Endothelial cell of umbilical vein (primary cell): Measurements from ENCODE around the gene ATP2C2. TPM values are rescaled to one million over a fixed set of nuclear protein-coding genes. Genes with fewer than 3 reads are reported as not detected.

ENCODE experiments used
- BruUV-seq: library from RNA; stranded (reverse); fragments of 400-500 nt; replicated peaks from 2 replicates; lab custom pipeline; 2021; lab: Mats Ljungman, UMichigan
- CTCF ChIA-PET: fragments of 300-600, 350-600 bp; sonication (Branson Sonifier 250); formaldehyde crosslinking; loops from one replicate; lab custom pipeline; 2021; ENCODE audit warnings: antibody characterized with exemption, inconsistent platforms; lab: Charles Lee
- POLR2A ChIA-PET: fragments of 300-600, 350-600 bp; sonication (Branson Sonifier 250); formaldehyde crosslinking; loops from one replicate; lab custom pipeline; 2021; ENCODE audit warnings: antibody characterized with exemption, inconsistent platforms; lab: Charles Lee
- DNase-seq: peaks from one replicate; pipeline ENCODE4 v3.0.0-alpha.2; 2011; ENCODE audit warnings: low read depth, low spot score
- FAIRE-seq: peaks from 2 replicates; lab custom pipeline; 2011; peaks lifted over from hg19 to GRCh38; lab: Jason Lieb, UNC
- H2AFZ ChIP-seq: 2 replicates; pipeline ENCODE4 v1.6.0; 2012; ENCODE audit warnings: low read depth, low read length, control low read depth, inconsistent platforms
- H3K27ac ChIP-seq: 2 replicates; pipeline ENCODE4 v1.5.1; 2011; ENCODE audit warnings: low read depth, mild to moderate bottlenecking, control low read depth, low read length, moderate library complexity; ENCODE audit not compliant: insufficient read depth
- H3K27me3 ChIP-seq, 2 experiments: 2 replicates each; pipeline versions ENCODE4 v1.6.0 to v1.6.1; 2011; ENCODE audit warnings: low read length in 2 of 2, mixed read lengths in 1 of 2; ENCODE audit not compliant: control insufficient read depth in 2 of 2, insufficient read depth in 2 of 2
- H3K36me3 ChIP-seq, 2 experiments: 2 replicates in 1 of 2; 3 replicates in 1 of 2; pipeline ENCODE4 v1.5.1; 2011; ENCODE audit warnings: low read length in 2 of 2, mild to moderate bottlenecking in 1 of 2, moderate library complexity in 1 of 2; ENCODE audit not compliant: control insufficient read depth in 2 of 2, insufficient read depth in 2 of 2; ENCODE audit errors: extremely low read depth in 1 of 2
- H3K4me1 ChIP-seq: 3 replicates; pipeline ENCODE4 v1.5.1; 2011; ENCODE audit warnings: mild to moderate bottlenecking, low read length; ENCODE audit not compliant: control insufficient read depth, insufficient read depth; ENCODE audit errors: extremely low read depth
- H3K4me2 ChIP-seq: 2 replicates; pipeline ENCODE4 v1.6.1; 2011; ENCODE audit warnings: low read length, control low read depth, mixed read lengths; ENCODE audit not compliant: insufficient read depth
- H3K4me3 ChIP-seq, 3 experiments: fragments of 200-600 bp in 1 of 3; sonication (generic), shearing (Covaris generic) in 1 of 3; replicated peaks in 1 of 3; 2 replicates each; pipeline ENCODE4 v1.5.1; 2011 to 2016; ENCODE audit warnings: control low read depth in 3 of 3, low read length in 3 of 3, mild to moderate bottlenecking in 2 of 3, inconsistent platforms in 1 of 3, low read depth in 1 of 3, moderate library complexity in 1 of 3; ENCODE audit not compliant: insufficient read depth in 1 of 3
- H3K79me2 ChIP-seq: 2 replicates; pipeline ENCODE4 v1.6.0; 2012; ENCODE audit warnings: low read length, inconsistent platforms; ENCODE audit not compliant: control insufficient read depth, insufficient read depth
- H3K9ac ChIP-seq: replicated peaks from 2 replicates; pipeline ENCODE3; 2011; ENCODE audit warnings: low read length, control low read depth; ENCODE audit not compliant: insufficient read depth; ENCODE audit errors: extremely low read depth
- H3K9me1 ChIP-seq: replicated peaks from 3 replicates; pipeline ENCODE4 v1.6.0; 2011; ENCODE audit warnings: mild to moderate bottlenecking, low read length; ENCODE audit not compliant: control insufficient read depth, insufficient read depth; ENCODE audit errors: extremely low read depth
- H3K9me3 ChIP-seq: replicated peaks from 2 replicates; pipeline ENCODE4 v1.5.1; 2012; ENCODE audit warnings: low read length, inconsistent platforms; ENCODE audit not compliant: control insufficient read depth, insufficient read depth
- H4K20me1 ChIP-seq: replicated peaks from 2 replicates; pipeline ENCODE3; 2011; ENCODE audit warnings: mild to moderate bottlenecking, low read length; ENCODE audit not compliant: control insufficient read depth, insufficient read depth; ENCODE audit errors: extremely low read depth
- EZH2 ChIP-seq: IDR thresholded peaks from 2 replicates; pipeline ENCODE4 v1.6.1; 2012; ENCODE audit warnings: borderline replicate concordance, low read depth, mild to moderate bottlenecking, moderate library complexity, low read length, inconsistent platforms; ENCODE audit not compliant: severe bottlenecking
- FOS ChIP-seq: IDR thresholded peaks from 2 replicates; pipeline ENCODE4 v1.6.1; 2011; ENCODE audit warnings: mild to moderate bottlenecking, low read length, moderate library complexity, borderline replicate concordance; ENCODE audit not compliant: insufficient read depth
- GATA2 ChIP-seq: IDR thresholded peaks from 2 replicates; pipeline ENCODE4 v1.7.0; 2011; ENCODE audit warnings: low read depth, mild to moderate bottlenecking, moderate library complexity, mixed read lengths, low read length; ENCODE audit not compliant: insufficient read length, insufficient read depth
- JUN ChIP-seq: IDR thresholded peaks from 2 replicates; pipeline ENCODE4 v1.6.1; 2011; ENCODE audit warnings: borderline replicate concordance, low read depth; ENCODE audit not compliant: insufficient read length, insufficient read depth
- MYC ChIP-seq: IDR thresholded peaks from one replicate; pipeline ENCODE4 v1.6.1; 2011; ENCODE audit warnings: mild to moderate bottlenecking, low read depth, low read length
- POLR2A ChIP-seq: IDR thresholded peaks from 2 replicates; pipeline ENCODE4 v1.6.1; 2012; ENCODE audit warnings: low read depth, mild to moderate bottlenecking, control low read depth, low read length
- POLR2AphosphoS5 ChIP-seq: IDR thresholded peaks from 2 replicates; pipeline ENCODE4 v1.6.1; 2012; ENCODE audit warnings: low read depth, mild to moderate bottlenecking, control low read depth, low read length, moderate library complexity; ENCODE audit not compliant: insufficient read depth
- dilution Hi-C: fragments of 300-500 bp; cut with MboI; formaldehyde crosslinking; loops from one replicate; pipeline ENCODE4 v1.15.0; 2019; ENCODE audit warnings: low sequenced_read_pairs; ENCODE audit not compliant: extremely low pct_ligation_motif_present
- intact Hi-C: fragments of 100-400 bp; cut with micrococcal nuclease; formaldehyde crosslinking; loops from one replicate; pipeline ENCODE4 v1.10.0; 2022
- polyA plus RNA-seq, 4 experiments: library from polyadenylated mRNA; depleted of rRNA in 3 of 4; stranded (reverse) in 3 of 4; unstranded in 1 of 4; fragments of >200 nt; gene quantifications; 2 replicates each; pipeline versions ENCODE4 v1.2.1 to v1.2.3, GENCODE V29; 2011 to 2012; ENCODE audit warnings: missing spikeins in 1 of 4
- total RNA-seq: library from RNA; stranded (reverse); gene quantifications from 2 replicates; pipeline ENCODE4 v1.2.3, GENCODE V29; 2021
- TF ChIP-seq, protein P1 (sequence below), 2 donors: IDR thresholded peaks; 1 replicate in 1 of 2; 2 replicates in 1 of 2; pipeline ENCODE4 v1.5.1; 2011; ENCODE audit warnings: low read length in 2 of 2, mild to moderate bottlenecking in 2 of 2, moderate library complexity in 2 of 2, control low read depth in 1 of 2, inconsistent platforms in 1 of 2, low read depth in 1 of 2; ENCODE audit not compliant: insufficient read depth in 1 of 2; ENCODE audit errors: extremely low read depth in 1 of 2
- TF ChIP-seq, protein P2 (sequence below): IDR thresholded peaks from 2 replicates; pipeline ENCODE4 v1.6.1; 2011; ENCODE audit not compliant: insufficient read depth, insufficient read length

ATP2C2 gene
- total and polyA plus RNA-seq, 2 donors (not counting 3 experiments of a cell fraction or from before 2014, with no cell fraction given): not detected

- TF ChIP-seq, protein P1, sequence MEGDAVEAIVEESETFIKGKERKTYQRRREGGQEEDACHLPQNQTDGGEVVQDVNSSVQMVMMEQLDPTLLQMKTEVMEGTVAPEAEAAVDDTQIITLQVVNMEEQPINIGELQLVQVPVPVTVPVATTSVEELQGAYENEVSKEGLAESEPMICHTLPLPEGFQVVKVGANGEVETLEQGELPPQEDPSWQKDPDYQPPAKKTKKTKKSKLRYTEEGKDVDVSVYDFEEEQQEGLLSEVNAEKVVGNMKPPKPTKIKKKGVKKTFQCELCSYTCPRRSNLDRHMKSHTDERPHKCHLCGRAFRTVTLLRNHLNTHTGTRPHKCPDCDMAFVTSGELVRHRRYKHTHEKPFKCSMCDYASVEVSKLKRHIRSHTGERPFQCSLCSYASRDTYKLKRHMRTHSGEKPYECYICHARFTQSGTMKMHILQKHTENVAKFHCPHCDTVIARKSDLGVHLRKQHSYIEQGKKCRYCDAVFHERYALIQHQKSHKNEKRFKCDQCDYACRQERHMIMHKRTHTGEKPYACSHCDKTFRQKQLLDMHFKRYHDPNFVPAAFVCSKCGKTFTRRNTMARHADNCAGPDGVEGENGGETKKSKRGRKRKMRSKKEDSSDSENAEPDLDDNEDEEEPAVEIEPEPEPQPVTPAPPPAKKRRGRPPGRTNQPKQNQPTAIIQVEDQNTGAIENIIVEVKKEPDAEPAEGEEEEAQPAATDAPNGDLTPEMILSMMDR (IDR thresholded peaks at IDR 0.05; ENCODE audit: extremely low read depth in 1 of 2, insufficient read depth in 1 of 2, low read depth in 1 of 2, low read length in 2 of 2): no peak
- TF ChIP-seq MYC (no peak), GATA2 (no peak), POLR2A (no peak), FOS (no peak), JUN (no peak), POLR2AphosphoS5 (no peak), EZH2 (no peak)
- TF ChIP-seq, protein P2, sequence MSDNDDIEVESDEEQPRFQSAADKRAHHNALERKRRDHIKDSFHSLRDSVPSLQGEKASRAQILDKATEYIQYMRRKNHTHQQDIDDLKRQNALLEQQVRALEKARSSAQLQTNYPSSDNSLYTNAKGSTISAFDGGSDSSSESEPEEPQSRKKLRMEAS: no peak
- BruUV-seq: no TSS peak
- Histone ChIP-seq H4K20me1 (no peaks in the 10 kb centered on the region), H3K27ac (no peak overlapping the region), H3K79me2 (no peaks in the 10 kb centered on the region), H3K4me2 (no peak overlapping the region), H3K4me1 (no peaks in the 10 kb centered on the region), H3K4me3 (no peak overlapping the region), H3K9me1 (no peaks in the 10 kb centered on the region), H3K27me3 (peaks cover 0 to 3% of the 10 kb centered on the region in 2 experiments), H3K9ac (no peak overlapping the region), H3K9me3 (no peaks in the 10 kb centered on the region), H3K36me3 (no peaks in the 10 kb centered on the region), H2AFZ (no peak overlapping the region)
- dilution Hi-C loops: loop anchor here (25.0 kb wide), 1 partner anchor 179 kb away; the partner anchor contains the start of gene KCNG4
- FAIRE-seq (no peak), DNase-seq (no peak)
- CTCF ChIA-PET: interaction anchor here (1.7 kb wide), 1 partner anchor 17 kb away, joined by 4 read pairs; no protein-coding TSS in a partner anchor
- intact Hi-C loops: no loop called here
- POLR2A ChIA-PET: no interaction called here
Observed at GRCh38 chr16:84416407-84417321, 48.3 kb downstream of the ATP2C2 start.
